ENCODE data around the gene GRIN3A.
"Not testable (repeated sequence)": the region's sequence is repeated elsewhere in the genome, so short reads cannot be mapped to it uniquely, and the experiment has no call there.

GRIN3A gene

GRCh38 chr9:101571114-101571513, 167.3 kb downstream of the GRIN3A start:
- DNase-seq = no peak

- no peak for DNase-seq
Observed at GRCh38 chr9:101569741-101570501, 168.5 kb downstream of the GRIN3A start.

- DNase-seq = no peak
Observed at GRCh38 chr9:101567725-101568350, 170.6 kb downstream of the GRIN3A start.

GRCh38 chr9:101566904-101567724, 171.3 kb downstream of the GRIN3A start:
- DNase-seq = peak; percentile 9

GRCh38 chr9:101564252-101564651, 174.2 kb downstream of the GRIN3A start:
- DNase-seq = no peak

GRCh38 chr9:101562966-101563365, 175.5 kb downstream of the GRIN3A start:
- no peak for DNase-seq

GRCh38 chr9:101561740-101562139, 176.7 kb downstream of the GRIN3A start:
- no peak for DNase-seq

GRCh38 chr9:101549472-101550098, 188.9 kb downstream of the GRIN3A start:
- DNase-seq = not testable (repeated sequence)

- DNase-seq = no peak
Observed at GRCh38 chr9:101543098-101543735, 195.2 kb downstream of the GRIN3A start.

- no peak for DNase-seq
Observed at GRCh38 chr9:101540069-101540468, 198.4 kb downstream of the GRIN3A start.

GRCh38 chr9:101536938-101537337, 201.5 kb downstream of the GRIN3A start:
- DNase-seq = no peak

- no peak for DNase-seq
Observed at GRCh38 chr9:101536351-101536750, 202.1 kb downstream of the GRIN3A start.

GRCh38 chr9:101533334-101534204, 204.9 kb downstream of the GRIN3A start, which contains the start of gene RNF20:
TSS of gene RNF20 (plus strand) at chr9:101533853. CDS start at chr9:101535424, 1,571 bp downstream.
- DNase-seq = peak; percentile 66

- DNase-seq = peak; percentile 16
Observed at GRCh38 chr9:101530076-101530711, 208.3 kb downstream of the GRIN3A start.

- no peak for DNase-seq
Observed at GRCh38 chr9:101528015-101528414, 210.4 kb downstream of the GRIN3A start.

GRCh38 chr9:101527066-101527465, 211.4 kb downstream of the GRIN3A start:
- no peak for DNase-seq

GRCh38 chr9:101524371-101524770, 214.1 kb downstream of the GRIN3A start:
- DNase-seq = no peak

All from 8988T (cell line).